Lung (tissue), 12 donors: ENCODE data around the gene TSEN34. TPM values are rescaled to one million over a fixed set of nuclear protein-coding genes. Genes with fewer than 3 reads are reported as not detected.

Source experiments
- ATAC-seq: fragments of 200-7000 bp; cut with Tn5 transposase; one replicate; pipeline ENCODE4 v1.9.1; 2020; ENCODE audit warnings: moderate number of reproducible peaks; ENCODE audit not compliant: insufficient read depth, low FRiP score
- DNase-seq, 3 donors: peaks; one replicate each; pipeline ENCODE4 v3.0.0-alpha.2; 2013 to 2017
- H3K27ac ChIP-seq, 2 donors: one replicate each; pipeline ENCODE4 v1.5.1; 2013; ENCODE audit warnings: mild to moderate bottlenecking in 2 of 2, moderate library complexity in 2 of 2, control low read depth in 1 of 2, inconsistent platforms in 1 of 2, low read depth in 1 of 2, low read length in 1 of 2
- H3K27me3 ChIP-seq, 3 donors: one replicate each; pipeline ENCODE4 v1.5.1; 2013; ENCODE audit warnings: low read length in 2 of 3; ENCODE audit not compliant: control insufficient read depth in 3 of 3, insufficient read depth in 3 of 3
- H3K36me3 ChIP-seq, 4 donors: one replicate each; pipeline ENCODE4 v1.5.1; 2013; ENCODE audit warnings: low read length in 4 of 4, mild to moderate bottlenecking in 1 of 4, moderate library complexity in 1 of 4; ENCODE audit not compliant: control insufficient read depth in 4 of 4, insufficient read depth in 4 of 4
- H3K4me1 ChIP-seq, 5 donors: one replicate each; pipeline ENCODE4 v1.5.1; 2013; ENCODE audit warnings: low read length in 5 of 5, mild to moderate bottlenecking in 2 of 5, moderate library complexity in 1 of 5; ENCODE audit not compliant: control insufficient read depth in 5 of 5, insufficient read depth in 5 of 5
- H3K4me3 ChIP-seq: one replicate; pipeline ENCODE4 v1.5.1; 2013; ENCODE audit warnings: mild to moderate bottlenecking, control low read depth, moderate library complexity
- H3K9ac ChIP-seq, 2 donors: one replicate each; pipeline ENCODE4 v1.5.1; 2013; ENCODE audit warnings: low read length in 2 of 2, control low read depth in 1 of 2; ENCODE audit not compliant: insufficient read depth in 1 of 2
- H3K9me3 ChIP-seq, 4 donors: one replicate each; pipeline ENCODE4 v1.5.1; 2013; ENCODE audit warnings: low read length in 3 of 4, mild to moderate bottlenecking in 1 of 4, moderate library complexity in 1 of 4; ENCODE audit not compliant: control insufficient read depth in 4 of 4, insufficient read depth in 3 of 4
- WGBS, 2 donors: extraction: QIAGEN DNeasy Blood & Tissue Kit; methylation state at CpG; one replicate each; pipeline ENCODE4 v1.1.7; 2013; 5-methylcytosine and 5-hydroxymethylcytosine counted together
- polyA plus RNA-seq, 2 donors: library from polyadenylated mRNA; stranded (reverse); fragments of 200-250 nt; gene quantifications; one replicate each; pipeline ENCODE4 v1.2.1, GENCODE V29; 2013
- total RNA-seq, 2 donors: library from RNA; depleted of rRNA in 1 of 2; stranded (reverse); fragments of >200 nt in 1 of 2; gene quantifications; one replicate each; pipeline ENCODE4 v1.2.1, GENCODE V29; 2014 to 2021
- TF ChIP-seq, protein P1 (sequence below): IDR thresholded peaks from 2 replicates; pipeline ENCODE4 v1.5.1; 2012; ENCODE audit warnings: mild to moderate bottlenecking; ENCODE audit errors: control extremely low read depth, extremely low read depth
- donor health status: control.
- donor health status: control.
- donor health status: Bipolar disorder and iron deficiency.
- donor health status: healthy.
- donor health status: DM: yes; HTN: yes; CAD: no.

The TSEN34 gene
- total and polyA plus RNA-seq, 4 donors: 38.0 to 102 (median 55.2) TPM

DNA sequence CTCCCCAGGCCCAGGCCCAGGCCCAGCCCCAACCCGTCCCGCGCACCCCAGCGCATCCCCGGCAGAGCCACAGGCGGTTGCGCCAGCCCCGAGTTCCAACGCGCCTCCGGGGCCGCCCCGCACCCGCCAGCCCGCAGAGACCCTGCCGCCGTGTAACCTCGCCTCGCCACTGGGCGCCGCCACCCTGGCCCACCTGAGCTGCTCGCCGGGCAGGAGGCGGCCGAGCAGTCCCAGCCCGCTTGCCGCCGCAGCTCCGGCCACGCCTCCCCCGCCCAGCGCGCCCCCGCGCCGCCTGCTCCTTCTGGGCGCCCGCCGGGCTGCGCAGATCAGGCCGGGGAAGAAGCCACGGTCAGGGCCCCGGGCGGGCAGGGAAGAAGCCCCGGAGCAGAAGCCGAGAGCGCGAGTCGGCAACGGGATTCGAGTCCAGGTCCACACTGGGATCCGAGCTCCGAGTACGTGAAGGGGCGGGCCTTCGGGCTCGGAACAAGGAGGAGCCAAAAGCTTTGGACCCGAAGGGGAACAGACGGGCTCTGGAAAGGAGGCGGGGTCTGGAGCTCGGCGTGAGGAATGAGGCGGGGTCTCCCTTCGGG, 1.9 kb upstream of the TSEN34 start, which contains the start of gene MBOAT7:
MBOAT7 (minus strand) TSS at position 436 of the 590 bp plus-strand sequence. CDS start 1,072 bp downstream, outside the sequence.
- Histone ChIP-seq H3K27ac (peak within 1 kb of the TSS; percentile 98 to 99), H3K36me3 (peaks cover 0 to 15% (median 13%) of the 10 kb centered on the region in 4 donors), H3K4me3 (peak within 1 kb of the TSS; percentile 72), H3K4me1 (peaks cover 0 to 21% (median 8%) of the 10 kb centered on the region in 5 donors), H3K9ac (peak within 1 kb of the TSS; percentile 84 to 98), H3K27me3 (no peaks in the 10 kb centered on the region), H3K9me3 (no peaks in the 10 kb centered on the region)
- TF ChIP-seq, protein P1, sequence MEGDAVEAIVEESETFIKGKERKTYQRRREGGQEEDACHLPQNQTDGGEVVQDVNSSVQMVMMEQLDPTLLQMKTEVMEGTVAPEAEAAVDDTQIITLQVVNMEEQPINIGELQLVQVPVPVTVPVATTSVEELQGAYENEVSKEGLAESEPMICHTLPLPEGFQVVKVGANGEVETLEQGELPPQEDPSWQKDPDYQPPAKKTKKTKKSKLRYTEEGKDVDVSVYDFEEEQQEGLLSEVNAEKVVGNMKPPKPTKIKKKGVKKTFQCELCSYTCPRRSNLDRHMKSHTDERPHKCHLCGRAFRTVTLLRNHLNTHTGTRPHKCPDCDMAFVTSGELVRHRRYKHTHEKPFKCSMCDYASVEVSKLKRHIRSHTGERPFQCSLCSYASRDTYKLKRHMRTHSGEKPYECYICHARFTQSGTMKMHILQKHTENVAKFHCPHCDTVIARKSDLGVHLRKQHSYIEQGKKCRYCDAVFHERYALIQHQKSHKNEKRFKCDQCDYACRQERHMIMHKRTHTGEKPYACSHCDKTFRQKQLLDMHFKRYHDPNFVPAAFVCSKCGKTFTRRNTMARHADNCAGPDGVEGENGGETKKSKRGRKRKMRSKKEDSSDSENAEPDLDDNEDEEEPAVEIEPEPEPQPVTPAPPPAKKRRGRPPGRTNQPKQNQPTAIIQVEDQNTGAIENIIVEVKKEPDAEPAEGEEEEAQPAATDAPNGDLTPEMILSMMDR: no peak
- 1% methylated on average over 48 to 64 of the region's 64 CpGs for whole genome bisulfite sequencing, 2 donors
- ATAC-seq (peak; percentile 1), DNase-seq (no peak)

DNA sequence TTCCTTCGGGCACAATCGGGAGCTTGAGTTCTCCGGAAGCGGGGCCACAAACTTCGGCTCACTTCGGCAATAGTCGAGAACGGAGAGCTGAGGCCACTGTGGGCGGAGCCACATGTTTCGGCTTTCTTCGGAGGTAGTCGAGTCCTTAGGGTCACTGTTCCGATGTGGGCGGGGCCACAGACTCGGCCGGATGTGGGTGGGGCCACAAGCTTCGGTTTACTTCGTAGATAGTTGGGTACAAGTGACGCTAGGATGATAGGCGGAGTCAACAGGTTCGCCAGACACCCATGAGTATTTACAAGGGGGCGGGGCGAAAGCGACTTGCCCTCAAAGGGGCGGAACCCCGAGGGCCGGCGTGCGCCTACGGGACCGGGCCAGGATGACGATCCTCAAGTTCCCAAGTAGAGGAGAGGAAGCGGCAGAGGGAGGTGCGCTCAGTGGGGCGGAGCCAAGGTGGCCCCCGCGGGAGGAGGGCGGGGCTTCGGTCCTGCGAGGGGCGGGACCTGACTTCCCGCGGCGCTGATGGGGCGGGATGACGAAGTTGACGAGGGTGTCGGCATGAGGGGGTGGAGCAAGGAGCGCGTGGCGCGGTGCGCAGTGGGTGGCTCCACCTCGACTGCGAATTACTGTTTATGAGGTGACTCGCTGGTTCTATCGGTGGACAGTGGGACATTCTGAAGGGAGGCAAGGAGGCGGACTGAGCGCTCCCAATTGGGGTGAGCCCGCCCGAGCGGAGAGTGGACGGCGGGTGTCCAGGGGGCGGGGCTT, 1.2 kb upstream of the TSEN34 start:
- 0% methylated on average over 61 to 65 of the region's 65 CpGs for WGBS, 2 donors
- ATAC-seq: peak; percentile 79
- DNase-seq: peak; percentile 100
- no peaks in the 10 kb centered on the region for H3K27me3 ChIP-seq
- peaks cover 0 to 15% (median 14%) of the 10 kb centered on the region in 4 donors for H3K36me3 ChIP-seq
- H3K9me3 ChIP-seq: no peaks in the 10 kb centered on the region
- peak overlapping the region; percentile 98 to 99 for H3K27ac ChIP-seq
- peaks cover 0 to 21% (median 8%) of the 10 kb centered on the region in 5 donors for H3K4me1 ChIP-seq
- peak overlapping the region; percentile 36 for H3K4me3 ChIP-seq
- H3K9ac ChIP-seq: peak overlapping the region; percentile 84 to 98
- TF ChIP-seq, protein P1: no peak

DNA sequence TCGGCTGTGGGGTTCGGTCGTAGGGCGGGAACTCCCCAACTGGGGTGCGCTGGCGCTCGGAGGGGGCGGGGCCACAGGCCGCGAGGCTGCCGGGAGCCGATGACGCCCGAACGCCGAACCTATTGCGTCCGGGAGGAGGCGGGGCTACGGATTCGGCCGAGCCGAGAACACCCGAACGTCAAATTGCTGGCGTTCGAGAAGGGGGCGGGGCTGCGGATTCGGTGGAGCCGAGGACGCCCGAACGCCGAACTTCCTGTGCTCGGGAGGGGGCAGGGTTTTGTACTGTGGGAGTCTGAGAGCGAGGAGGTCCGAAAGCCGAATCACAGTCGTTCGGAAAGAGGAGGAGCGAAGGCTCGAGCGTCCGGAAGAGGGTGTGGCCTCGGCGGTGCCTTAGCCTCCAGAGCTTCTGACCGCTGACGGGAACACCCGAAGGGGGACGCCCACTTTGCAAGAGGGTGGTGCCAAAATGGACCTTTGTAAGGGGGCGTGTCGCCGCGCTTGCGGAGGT, 551 bp upstream of the TSEN34 start:
- peaks cover 0 to 15% (median 14%) of the 10 kb centered on the region in 4 donors for H3K36me3 ChIP-seq
- peak overlapping the region; percentile 84 to 98 for H3K9ac ChIP-seq
- H3K9me3 ChIP-seq: no peaks in the 10 kb centered on the region
- H3K4me3 ChIP-seq: peak overlapping the region; percentile 57
- TF ChIP-seq, protein P1: no peak
- H3K4me1 ChIP-seq: peaks cover 0 to 21% (median 8%) of the 10 kb centered on the region in 5 donors
- 0% methylated on average over 56 of the region's 56 CpGs for WGBS, 2 donors
- H3K27me3 ChIP-seq: no peaks in the 10 kb centered on the region
- DNase-seq (peak; percentile 100), ATAC-seq (peak; percentile 67)
- H3K27ac ChIP-seq: peak overlapping the region; percentile 98 to 99
